GM10248 (cell line): ENCODE results near the gene SLCO2A1.

Source experiments
- CTCF ChIA-PET: fragments of 300-600 bp; sonication (Branson Sonifier 250); formaldehyde crosslinking; extraction: SDS; loops from one replicate; lab custom pipeline; 2021; ENCODE audit warnings: antibody characterized with exemption; lab: Yijun Ruan, JAX
- POLR2A ChIA-PET: fragments of 350-650 bp; sonication (Branson Sonifier 250); formaldehyde crosslinking; extraction: SDS; loops from one replicate; lab custom pipeline; 2020; ENCODE audit warnings: antibody characterized with exemption; lab: Yijun Ruan, JAX
- DNase-seq: peaks from one replicate; pipeline ENCODE4 v3.0.0; 2012; ENCODE audit errors: extremely low spot score
- CTCF ChIP-seq: IDR thresholded peaks from 2 replicates; pipeline ENCODE4 v1.5.1; 2012; ENCODE audit warnings: mild to moderate bottlenecking, low read depth; ENCODE audit errors: extremely low read depth, missing control alignments, control extremely low read depth

SLCO2A1 gene

DNA sequence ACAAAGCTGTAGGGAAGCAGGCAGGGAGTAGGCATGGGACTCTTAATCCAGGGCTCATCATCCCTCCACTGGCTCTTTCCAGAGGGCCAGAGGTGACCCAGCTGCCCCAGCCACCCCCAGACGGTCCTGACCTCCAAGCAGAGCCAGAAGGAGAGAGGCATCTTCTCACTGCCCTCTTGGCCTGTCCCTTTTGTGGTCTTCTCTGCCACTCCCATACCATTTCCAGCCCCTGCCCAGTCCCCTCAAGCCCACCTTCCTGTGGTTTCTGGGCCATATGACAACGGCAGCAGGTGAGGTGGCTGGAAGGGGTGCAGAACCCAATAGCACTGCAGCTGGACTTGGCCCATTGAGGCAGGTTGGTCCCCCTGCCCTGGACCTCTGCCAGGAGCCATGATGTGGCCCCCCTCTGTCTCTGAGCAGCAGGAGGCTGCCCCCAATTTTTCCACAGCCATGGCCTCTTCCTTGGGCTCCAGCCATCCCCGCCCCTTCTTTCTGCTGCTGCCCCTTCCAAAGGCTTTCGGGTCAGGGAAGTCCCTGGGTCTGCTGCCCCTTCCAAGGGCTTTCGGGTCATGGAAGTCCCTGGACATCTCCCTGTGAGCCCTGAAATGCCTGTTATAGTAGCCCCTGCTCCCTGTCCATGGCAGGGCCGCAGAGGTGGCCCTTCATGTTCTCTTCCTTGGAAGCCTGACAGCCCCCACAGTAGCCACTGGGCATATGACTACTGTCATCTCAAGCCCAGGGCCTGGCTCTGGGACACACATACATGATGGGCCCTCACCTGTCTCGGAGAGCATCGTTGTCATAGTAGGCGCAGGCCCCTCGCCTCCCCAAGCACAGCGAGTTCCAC lies 94.5 kb downstream of the SLCO2A1 start:
- no peak for DNase-seq
- ChIA-PET CTCF (no interaction called here), POLR2A (no interaction called here)
- no peak for TF ChIP-seq CTCF

DNA sequence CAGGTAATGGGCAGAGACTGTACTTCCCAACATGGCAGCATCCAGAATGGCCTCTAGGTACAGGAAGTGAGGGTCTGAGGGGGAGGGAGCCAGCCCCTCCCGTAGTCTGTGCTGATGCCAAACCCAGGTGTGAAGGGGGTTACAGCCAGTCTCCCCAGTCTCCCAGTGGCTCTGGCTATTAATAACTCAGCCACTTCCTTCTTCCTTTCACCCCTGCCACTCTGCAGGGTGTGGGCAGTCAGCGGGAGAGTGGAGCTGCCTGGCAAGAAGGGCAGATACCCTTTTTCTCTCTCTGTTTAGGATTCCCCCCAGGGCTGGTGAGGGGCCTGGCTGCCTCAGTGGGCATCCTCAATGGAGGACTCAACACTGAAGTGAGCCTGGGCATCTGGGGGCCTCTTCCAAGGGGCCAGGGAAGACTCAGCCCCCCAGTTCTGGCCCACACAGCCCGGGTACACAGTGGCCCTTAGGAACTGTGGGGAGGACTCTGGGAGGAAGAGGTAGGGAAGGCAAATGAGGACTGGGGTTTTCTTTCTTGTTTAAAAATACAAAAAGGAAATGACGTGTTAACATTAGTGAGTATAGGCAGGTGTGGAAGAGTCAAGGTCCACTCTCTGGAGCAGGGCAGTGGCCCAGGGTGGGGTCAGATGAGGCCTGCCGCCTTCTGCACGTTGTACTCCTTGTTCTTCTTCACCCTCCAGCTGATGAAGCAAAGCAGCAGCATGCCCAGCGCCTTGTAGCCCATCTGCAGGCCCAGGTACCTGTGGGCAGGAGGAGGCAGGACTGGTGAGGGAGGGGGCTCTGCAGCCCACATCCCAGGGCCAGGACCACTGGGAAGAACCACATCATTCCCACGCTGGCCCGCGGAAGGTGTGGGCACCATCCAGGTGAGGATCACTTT lies 95.4 kb downstream of the SLCO2A1 start:
- CTCF ChIA-PET: no interaction called here

GRCh38 chr3:133933097-133934024 lies 96.4 kb downstream of the SLCO2A1 start:
- POLR2A ChIA-PET: no interaction called here
- CTCF ChIA-PET: interaction anchor here (0.8 to 1.2 kb wide), 2 partner anchors 16 to 279 kb away, joined by 3 read pairs; no protein-coding TSS in a partner anchor
- no peak for DNase-seq

More for the DNA sequence above, 95.4 kb downstream of the SLCO2A1 start:
- POLR2A ChIA-PET: no interaction called here
- no peak for TF ChIP-seq CTCF
- no peak for DNase-seq

DNA sequence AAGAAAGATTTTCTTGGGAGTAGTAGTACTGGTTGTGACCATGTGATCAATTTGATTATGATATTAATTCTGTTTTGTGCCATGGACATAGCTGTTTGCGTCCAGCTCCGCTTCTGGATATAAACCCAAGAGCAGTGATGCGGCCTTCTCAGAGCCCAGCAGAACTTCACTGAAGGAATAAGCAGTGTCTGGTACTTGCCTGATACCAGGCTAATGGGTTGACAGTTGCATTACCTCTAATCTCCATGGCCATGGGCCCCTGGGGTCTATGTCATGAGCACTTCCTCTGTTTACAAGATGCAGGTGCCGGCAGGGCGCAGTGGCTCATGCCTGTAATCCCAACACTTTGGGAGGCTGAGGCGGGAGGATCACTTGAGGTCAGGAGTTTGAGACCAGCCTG lies 97.7 kb downstream of the SLCO2A1 start:
- no peak for TF ChIP-seq CTCF
- no peak for DNase-seq
- ChIA-PET POLR2A (no interaction called here), CTCF (interaction anchor here (1.1 to 1.2 kb wide), 2 partner anchors 18 to 279 kb away, joined by 3 read pairs; no protein-coding TSS in a partner anchor)

More at GRCh38 chr3:133933097-133934024, 96.4 kb downstream of the SLCO2A1 start:
- no peak for TF ChIP-seq CTCF

DNA sequence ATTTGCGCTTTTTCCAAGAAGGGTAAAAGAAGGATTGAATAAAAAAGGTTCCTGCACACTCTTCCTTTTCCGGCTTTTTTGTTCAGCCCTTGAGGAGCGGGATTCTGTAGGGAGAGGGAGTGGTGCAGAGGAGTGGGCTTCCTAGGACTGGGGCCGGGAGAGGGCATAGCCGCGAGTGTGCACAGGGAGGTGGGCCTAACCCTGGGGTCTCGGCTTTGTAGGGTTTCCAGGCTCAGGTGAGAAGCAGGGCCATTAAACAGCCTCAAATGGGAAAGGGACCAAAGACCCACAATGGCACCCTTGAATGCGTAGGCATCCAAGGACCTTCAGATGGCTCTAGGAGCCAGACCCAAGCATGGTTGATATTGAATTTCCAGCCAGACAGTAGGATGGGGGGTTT lies 98.6 kb downstream of the SLCO2A1 start:
- TF ChIP-seq CTCF: no peak
- ChIA-PET CTCF (interaction anchor here (1.1 to 1.5 kb wide), 3 partner anchors 14 to 280 kb away, joined by 3 read pairs; no protein-coding TSS in a partner anchor), POLR2A (no interaction called here)
- no peak for DNase-seq
